CD8-positive, alpha-beta memory T cell (primary cell): ENCODE data around the gene LRP1B. TPM values are rescaled to one million over a fixed set of nuclear protein-coding genes. Genes with fewer than 3 reads are reported as not detected.
"Not testable (repeated sequence)": the region's sequence is repeated elsewhere in the genome, so short reads cannot be mapped to it uniquely, and the experiment has no call there.

Experiments used
- CTCF ChIA-PET: fragments of 350-600 bp; sonication (Branson Sonifier 250); formaldehyde crosslinking; loops from one replicate; lab custom pipeline; 2021; ENCODE audit warnings: antibody characterized with exemption; lab: Charles Lee
- POLR2A ChIA-PET: fragments of 350-600 bp; sonication (Branson Sonifier 250); formaldehyde crosslinking; loops from one replicate; lab custom pipeline; 2021; ENCODE audit warnings: antibody characterized with exemption; lab: Charles Lee
- DNase-seq, 5 donors: peaks; one replicate each; pipeline versions ENCODE4 v3.0.0 to v3.0.0-alpha.2; 2020 to 2022; ENCODE audit warnings: mixed read lengths in 1 of 5
- H3K27ac ChIP-seq: one replicate; pipeline ENCODE4 v1.7.0; 2013; ENCODE audit warnings: low read depth, mild to moderate bottlenecking, low read length, moderate library complexity
- H3K27me3 ChIP-seq: 2 replicates; pipeline ENCODE4 v1.7.0; 2013; ENCODE audit warnings: low read length, mild to moderate bottlenecking; ENCODE audit not compliant: insufficient read depth, poor library complexity, severe bottlenecking
- H3K36me3 ChIP-seq: 2 replicates; pipeline ENCODE4 v1.7.0; 2013; ENCODE audit warnings: mild to moderate bottlenecking, low read length, moderate library complexity; ENCODE audit not compliant: insufficient read depth
- H3K4me1 ChIP-seq: 2 replicates; pipeline ENCODE4 v1.7.0; 2013; ENCODE audit warnings: mild to moderate bottlenecking, low read length, moderate library complexity; ENCODE audit not compliant: insufficient read depth
- H3K4me3 ChIP-seq: 2 replicates; pipeline ENCODE4 v1.7.0; 2013; ENCODE audit warnings: mild to moderate bottlenecking, low read length
- H3K9me3 ChIP-seq: 2 replicates; pipeline ENCODE4 v1.7.0; 2013; ENCODE audit warnings: mild to moderate bottlenecking, low read length
- H3K27ac Mint-ChIP-seq, 8 donors: one replicate each; pipeline ENCODE4 v1.8.0; 2020 to 2021; ENCODE audit warnings: mixed read lengths in 8 of 8, mild to moderate bottlenecking in 6 of 8, inconsistent platforms in 3 of 8, moderate library complexity in 3 of 8
- H3K27me3 Mint-ChIP-seq, 2 donors: one replicate each; pipeline ENCODE4 v1.8.0; 2020 to 2021; ENCODE audit warnings: mixed read lengths in 2 of 2, mild to moderate bottlenecking in 1 of 2, moderate library complexity in 1 of 2
- H3K36me3 Mint-ChIP-seq, 3 donors: one replicate each; pipeline ENCODE4 v1.8.0; 2020 to 2021; ENCODE audit warnings: mixed read lengths in 3 of 3, inconsistent platforms in 1 of 3, mild to moderate bottlenecking in 1 of 3
- H3K4me1 Mint-ChIP-seq, 3 donors: one replicate each; pipeline ENCODE4 v1.8.0; 2020 to 2021; ENCODE audit warnings: mixed read lengths in 3 of 3, inconsistent platforms in 1 of 3, mild to moderate bottlenecking in 1 of 3
- H3K4me3 Mint-ChIP-seq, 7 donors: one replicate each; pipeline ENCODE4 v1.8.0; 2020 to 2021; ENCODE audit warnings: mixed read lengths in 7 of 7, mild to moderate bottlenecking in 6 of 7, moderate library complexity in 4 of 7, inconsistent platforms in 2 of 7
- H3K9me3 Mint-ChIP-seq, 5 donors: one replicate each; pipeline ENCODE4 v1.8.0; 2020 to 2022; ENCODE audit warnings: mixed read lengths in 5 of 5, mild to moderate bottlenecking in 3 of 5, moderate library complexity in 2 of 5, inconsistent platforms in 1 of 5
- polyA plus RNA-seq: library from polyadenylated mRNA; unstranded; fragments of 300-500 nt; fragmentation: Illumina TruSeq; gene quantifications from one replicate; pipeline ENCODE4 v1.2.3, GENCODE V29; 2021
- total RNA-seq, 2 experiments: library from RNA; stranded (reverse); gene quantifications; one replicate each; pipeline ENCODE4 v1.2.3, GENCODE V29; 2021

Gene LRP1B
- total and polyA plus RNA-seq, 3 experiments from 2014 or later = not detected

GRCh38 chr2:140349695-140350094 is 1781.1 kb downstream of the LRP1B start:
- CTCF ChIA-PET = no interaction called here
- peaks cover 0 to 25% (median 10%) of the 10 kb centered on the region in 5 donors for H3K9me3 Mint-ChIP-seq
- POLR2A ChIA-PET = no interaction called here

GRCh38 chr2:140348826-140349225 is 1782.0 kb downstream of the LRP1B start:
- ChIA-PET CTCF (no interaction called here), POLR2A (no interaction called here)
- Mint-ChIP-seq H3K27ac (no peak overlapping the region), H3K4me1 (no peaks in the 10 kb centered on the region), H3K4me3 (no peak overlapping the region), H3K9me3 (peaks cover 0 to 21% (median 8%) of the 10 kb centered on the region in 5 donors), H3K36me3 (no peaks in the 10 kb centered on the region), H3K27me3 (no peaks in the 10 kb centered on the region)
- Histone ChIP-seq H3K27ac (no peak overlapping the region), H3K27me3 (no peaks in the 10 kb centered on the region), H3K9me3 (no peaks in the 10 kb centered on the region), H3K4me3 (no peak overlapping the region), H3K4me1 (no peaks in the 10 kb centered on the region), H3K36me3 (no peaks in the 10 kb centered on the region)
- DNase-seq = no peak

More at GRCh38 chr2:140349695-140350094, 1781.1 kb downstream of the LRP1B start:
- H3K4me3 Mint-ChIP-seq = no peak overlapping the region
- H3K36me3 ChIP-seq = no peaks in the 10 kb centered on the region
- no peak for DNase-seq
- no peaks in the 10 kb centered on the region for H3K4me1 ChIP-seq
- no peaks in the 10 kb centered on the region for H3K9me3 ChIP-seq
- no peaks in the 10 kb centered on the region for H3K27me3 Mint-ChIP-seq
- H3K4me1 Mint-ChIP-seq = no peaks in the 10 kb centered on the region
- no peak overlapping the region for H3K4me3 ChIP-seq
- H3K36me3 Mint-ChIP-seq = peaks cover 0 to under 1% (median 0%) of the 10 kb centered on the region in 3 donors
- no peak overlapping the region for H3K27ac ChIP-seq
- H3K27me3 ChIP-seq = no peaks in the 10 kb centered on the region
- no peak overlapping the region for H3K27ac Mint-ChIP-seq

GRCh38 chr2:140344838-140345237 is 1786.0 kb downstream of the LRP1B start:
- Histone ChIP-seq H3K27me3 (no peaks in the 10 kb centered on the region), H3K9me3 (no peaks in the 10 kb centered on the region), H3K4me1 (no peaks in the 10 kb centered on the region), H3K27ac (no peak overlapping the region), H3K4me3 (no peak overlapping the region), H3K36me3 (no peaks in the 10 kb centered on the region)
- Mint-ChIP-seq H3K9me3 (peaks cover 2 to 13% (median 7%) of the 10 kb centered on the region in 5 donors), H3K4me3 (no peak overlapping the region), H3K4me1 (no peaks in the 10 kb centered on the region), H3K27ac (peak overlapping the region in 1 of 8 donors; percentile 55), H3K36me3 (no peaks in the 10 kb centered on the region), H3K27me3 (no peaks in the 10 kb centered on the region)
- CTCF ChIA-PET = no interaction called here
- POLR2A ChIA-PET = no interaction called here
- DNase-seq = no peak

- DNase-seq, H3K27ac Mint-ChIP-seq, H3K36me3 ChIP-seq, H3K4me1 Mint-ChIP-seq, H3K27me3 ChIP-seq, H3K9me3 ChIP-seq, H3K36me3 Mint-ChIP-seq, H3K4me3 Mint-ChIP-seq, H3K27ac ChIP-seq, H3K27me3 Mint-ChIP-seq, POLR2A ChIA-PET, H3K4me3 ChIP-seq, H3K4me1 ChIP-seq, CTCF ChIA-PET: not testable (repeated sequence)
- peaks cover 2 to 13% (median 7%) of the 10 kb centered on the region in 5 donors for H3K9me3 Mint-ChIP-seq
Measured at GRCh38 chr2:140344266-140344665, 1786.5 kb downstream of the LRP1B start.

- no peak overlapping the region for H3K4me3 Mint-ChIP-seq
- DNase-seq = no peak
- Histone ChIP-seq H3K36me3 (no peaks in the 10 kb centered on the region), H3K9me3 (no peaks in the 10 kb centered on the region), H3K4me3 (no peak overlapping the region), H3K27ac (no peak overlapping the region), H3K4me1 (no peaks in the 10 kb centered on the region), H3K27me3 (no peaks in the 10 kb centered on the region)
- no peak overlapping the region for H3K27ac Mint-ChIP-seq
- ChIA-PET CTCF (no interaction called here), POLR2A (no interaction called here)
- no peaks in the 10 kb centered on the region for H3K27me3 Mint-ChIP-seq
- no peaks in the 10 kb centered on the region for H3K4me1 Mint-ChIP-seq
- peaks cover 2 to 12% (median 4%) of the 10 kb centered on the region in 5 donors for H3K9me3 Mint-ChIP-seq
- no peaks in the 10 kb centered on the region for H3K36me3 Mint-ChIP-seq
Measured at GRCh38 chr2:140338795-140339194, 1792.0 kb downstream of the LRP1B start.

GRCh38 chr2:140337061-140337460 is 1793.8 kb downstream of the LRP1B start:
- no peak for DNase-seq
- Mint-ChIP-seq H3K27ac (no peak overlapping the region), H3K4me3 (no peak overlapping the region), H3K4me1 (no peaks in the 10 kb centered on the region), H3K9me3 (peaks cover 3 to 18% (median 9%) of the 10 kb centered on the region in 5 donors), H3K27me3 (no peaks in the 10 kb centered on the region), H3K36me3 (no peaks in the 10 kb centered on the region)
- H3K4me3 ChIP-seq = no peak overlapping the region
- H3K4me1 ChIP-seq = no peaks in the 10 kb centered on the region
- POLR2A ChIA-PET = no interaction called here
- H3K27me3 ChIP-seq = no peaks in the 10 kb centered on the region
- CTCF ChIA-PET = no interaction called here
- H3K27ac ChIP-seq = no peak overlapping the region
- no peaks in the 10 kb centered on the region for H3K9me3 ChIP-seq
- H3K36me3 ChIP-seq = no peaks in the 10 kb centered on the region

- Mint-ChIP-seq H3K9me3 (peaks cover 3 to 26% (median 17%) of the 10 kb centered on the region in 5 donors), H3K27ac (no peak overlapping the region), H3K36me3 (no peaks in the 10 kb centered on the region), H3K27me3 (no peaks in the 10 kb centered on the region), H3K4me1 (no peaks in the 10 kb centered on the region), H3K4me3 (no peak overlapping the region)
- ChIA-PET CTCF (no interaction called here), POLR2A (no interaction called here)
- Histone ChIP-seq H3K36me3 (no peaks in the 10 kb centered on the region), H3K4me3 (no peak overlapping the region), H3K27ac (no peak overlapping the region), H3K9me3 (no peaks in the 10 kb centered on the region), H3K27me3 (no peaks in the 10 kb centered on the region), H3K4me1 (no peaks in the 10 kb centered on the region)
- no peak for DNase-seq
Measured at GRCh38 chr2:140316345-140316744, 1814.5 kb downstream of the LRP1B start.

- H3K36me3 Mint-ChIP-seq = no peaks in the 10 kb centered on the region
- no peaks in the 10 kb centered on the region for H3K27me3 ChIP-seq
- peaks cover under 1 to 22% (median 7%) of the 10 kb centered on the region in 5 donors for H3K9me3 Mint-ChIP-seq
- POLR2A ChIA-PET = no interaction called here
- no peaks in the 10 kb centered on the region for H3K4me1 ChIP-seq
- DNase-seq = no peak
- no peak overlapping the region for H3K4me3 Mint-ChIP-seq
- no peaks in the 10 kb centered on the region for H3K36me3 ChIP-seq
- H3K9me3 ChIP-seq = no peaks in the 10 kb centered on the region
- H3K27me3 Mint-ChIP-seq = peaks cover 0 to 1% of the 10 kb centered on the region in 2 donors
- CTCF ChIA-PET = no interaction called here
- H3K4me1 Mint-ChIP-seq = no peaks in the 10 kb centered on the region
- H3K27ac Mint-ChIP-seq = no peak overlapping the region
- no peak overlapping the region for H3K4me3 ChIP-seq
- no peak overlapping the region for H3K27ac ChIP-seq
Measured at GRCh38 chr2:140311905-140312304, 1818.9 kb downstream of the LRP1B start.

- Mint-ChIP-seq H3K4me1 (no peaks in the 10 kb centered on the region), H3K27ac (no peak overlapping the region), H3K27me3 (peaks cover 0 to 1% of the 10 kb centered on the region in 2 donors), H3K4me3 (no peak overlapping the region), H3K36me3 (no peaks in the 10 kb centered on the region), H3K9me3 (peaks cover 1 to 14% (median 9%) of the 10 kb centered on the region in 5 donors)
- no peak for DNase-seq
- POLR2A ChIA-PET = no interaction called here
- no peaks in the 10 kb centered on the region for H3K4me1 ChIP-seq
- no peaks in the 10 kb centered on the region for H3K9me3 ChIP-seq
- H3K27me3 ChIP-seq = no peaks in the 10 kb centered on the region
- CTCF ChIA-PET = no interaction called here
- H3K27ac ChIP-seq = no peak overlapping the region
- H3K4me3 ChIP-seq = no peak overlapping the region
- no peaks in the 10 kb centered on the region for H3K36me3 ChIP-seq
Measured at GRCh38 chr2:140308706-140309105, 1822.1 kb downstream of the LRP1B start.
